ENCODE results near the gene MYB.

Gene MYB

GRCh38 chr6:135189344-135189743 is 8.2 kb downstream of the MYB start:
- no peak for DNase-seq

- no peak for DNase-seq
Observed at GRCh38 chr6:135191508-135192255, 10.6 kb downstream of the MYB start.

GRCh38 chr6:135192256-135193174 is 11.4 kb downstream of the MYB start:
- DNase-seq: no peak

GRCh38 chr6:135193221-135193620 is 12.1 kb downstream of the MYB start:
- no peak for DNase-seq

- no peak for DNase-seq
Observed at GRCh38 chr6:135195041-135195440, 13.9 kb downstream of the MYB start.

- no peak for DNase-seq
Observed at GRCh38 chr6:135195522-135195921, 14.4 kb downstream of the MYB start.

GRCh38 chr6:135196739-135197510 is 15.8 kb downstream of the MYB start:
- no peak for DNase-seq

GRCh38 chr6:135202836-135203235 is 21.7 kb downstream of the MYB start:
- no peak for DNase-seq

- DNase-seq: no peak
Observed at GRCh38 chr6:135204951-135205350, 23.8 kb downstream of the MYB start.

GRCh38 chr6:135209803-135210202 is 28.7 kb downstream of the MYB start:
- no peak for DNase-seq

GRCh38 chr6:135210632-135211305 is 29.7 kb downstream of the MYB start:
- DNase-seq: no peak

GRCh38 chr6:135211306-135211702 is 30.2 kb downstream of the MYB start:
- no peak for DNase-seq

GRCh38 chr6:135212020-135212806 is 31.1 kb downstream of the MYB start:
- DNase-seq: no peak

- no peak for DNase-seq
Observed at GRCh38 chr6:135212935-135213334, 31.8 kb downstream of the MYB start.

- DNase-seq: no peak
Observed at GRCh38 chr6:135213616-135214015, 32.5 kb downstream of the MYB start.

GRCh38 chr6:135215160-135215559 is 34.1 kb downstream of the MYB start:
- no peak for DNase-seq

- DNase-seq: no peak
Observed at GRCh38 chr6:135215563-135215962, 34.5 kb downstream of the MYB start.

GRCh38 chr6:135217663-135218062 is 36.6 kb downstream of the MYB start:
- no peak for DNase-seq

- DNase-seq: no peak
Observed at GRCh38 chr6:135219346-135219745, 38.2 kb downstream of the MYB start.

- no peak for DNase-seq
Observed at GRCh38 chr6:135221042-135221441, 39.9 kb downstream of the MYB start.

- DNase-seq: no peak
Observed at GRCh38 chr6:135221505-135221904, 40.4 kb downstream of the MYB start.

GRCh38 chr6:135222623-135223022 is 41.5 kb downstream of the MYB start:
- no peak for DNase-seq
